SU-DHL-6 (cell line): ENCODE results near the gene DNAH11.

Experiments
- H2AFZ ChIP-seq: fragments of 200-600 bp; sonication (generic); 2 replicates; pipeline ENCODE4 v1.6.1; 2014; ENCODE audit warnings: low read depth, mild to moderate bottlenecking, moderate library complexity, mixed read lengths, antibody characterized with exemption, low read length; ENCODE audit not compliant: severe bottlenecking
- H3F3A ChIP-seq: fragments of 200-600 bp; shearing (Covaris generic); 2 replicates; pipeline ENCODE4 v1.6.0; 2016; ENCODE audit warnings: antibody characterized with exemption, mild to moderate bottlenecking; ENCODE audit not compliant: insufficient read depth
- H3K27ac ChIP-seq: fragments of 200-600 bp; sonication (generic); 2 replicates; pipeline ENCODE4 v1.5.1; 2016; ENCODE audit warnings: low read depth, mild to moderate bottlenecking, low read length, moderate library complexity, mixed read lengths
- H3K27me3 ChIP-seq: fragments of 200-600 bp; sonication (generic), shearing (Covaris generic); 2 replicates; pipeline ENCODE4 v1.6.0; 2014; ENCODE audit warnings: mild to moderate bottlenecking, low read length
- H3K36me3 ChIP-seq: fragments of 200-600 bp; sonication (generic); 2 replicates; pipeline ENCODE4 v1.6.1; 2014; ENCODE audit warnings: mild to moderate bottlenecking, low read length, mixed read lengths
- H3K4me2 ChIP-seq: fragments of 300-600, 200-600 bp; shearing (Covaris generic), sonication (generic); 2 replicates; pipeline ENCODE4 v1.6.0; 2014; ENCODE audit warnings: low read length, low read depth, mild to moderate bottlenecking; ENCODE audit not compliant: poor library complexity, severe bottlenecking
- H3K4me3 ChIP-seq: fragments of 200-600 bp; sonication (generic); 2 replicates; pipeline ENCODE4 v1.5.1; 2014; ENCODE audit warnings: antibody characterized with exemption, low read length, mild to moderate bottlenecking, mixed read lengths; ENCODE audit not compliant: insufficient read depth, poor library complexity, severe bottlenecking
- H3K79me2 ChIP-seq: fragments of 200-600 bp; sonication (generic); 2 replicates; pipeline ENCODE4 v1.6.1; 2014; ENCODE audit warnings: mild to moderate bottlenecking, low read length, moderate library complexity; ENCODE audit not compliant: insufficient read depth
- H3K9ac ChIP-seq: fragments of 200-600 bp; sonication (generic); 2 replicates; pipeline ENCODE4 v1.7.0; 2014; ENCODE audit warnings: mild to moderate bottlenecking, low read length
- H3K9me2 ChIP-seq: fragments of 200-600 bp; sonication (generic); replicated peaks from 2 replicates; pipeline ENCODE4 v1.6.1; 2014; ENCODE audit warnings: low read length; ENCODE audit not compliant: insufficient read depth
- H3K9me3 ChIP-seq: fragments of 200-600 bp; sonication (generic); 2 replicates; pipeline ENCODE4 v1.6.1; 2014; ENCODE audit warnings: low read length, mixed read lengths; ENCODE audit not compliant: insufficient read depth
- H4K20me1 ChIP-seq: fragments of 200-600 bp; sonication (generic); 2 replicates; pipeline ENCODE4 v1.6.1; 2014; ENCODE audit warnings: low read depth, mild to moderate bottlenecking, antibody characterized with exemption, low read length, moderate library complexity, mixed read lengths
- CTCF ChIP-seq: fragments of 200-600 bp; sonication (generic); IDR thresholded peaks from one replicate; pipeline ENCODE4 v1.5.1; 2017; ENCODE audit warnings: antibody characterized with exemption, mild to moderate bottlenecking, low read length, moderate library complexity; ENCODE audit not compliant: insufficient read depth, poor library complexity, severe bottlenecking
- EZH2phosphoT487 ChIP-seq: fragments of 200-600 bp; sonication (generic), shearing (Covaris generic); conservative IDR thresholded peaks from 2 replicates; pipeline ENCODE4 v1.6.1; 2018; ENCODE audit warnings: mild to moderate bottlenecking, antibody characterized with exemption, low read length, moderate library complexity, mixed read lengths

DNAH11 gene

GRCh38 chr7:21767300-21767900 lies 224.6 kb downstream of the DNAH11 start:
- no peaks in the 10 kb centered on the region for H3K27me3 ChIP-seq

GRCh38 chr7:21768279-21768678 lies 225.4 kb downstream of the DNAH11 start:
- Histone ChIP-seq H3K4me3 (no peak overlapping the region), H3K27ac (no peak overlapping the region), H3K27me3 (no peaks in the 10 kb centered on the region), H4K20me1 (no peaks in the 10 kb centered on the region), H3K9ac (no peak overlapping the region), H3F3A (no peaks in the 10 kb centered on the region), H3K36me3 (no peaks in the 10 kb centered on the region), H3K79me2 (no peaks in the 10 kb centered on the region), H2AFZ (no peak overlapping the region), H3K4me2 (no peak overlapping the region), H3K9me2 (no peaks in the 10 kb centered on the region), H3K9me3 (no peaks in the 10 kb centered on the region)
- TF ChIP-seq CTCF (no peak), EZH2phosphoT487 (no peak)

More at GRCh38 chr7:21767300-21767900, 224.6 kb downstream of the DNAH11 start:
- Histone ChIP-seq H3K4me2 (no peak overlapping the region), H3K27ac (no peak overlapping the region), H3K9me2 (no peaks in the 10 kb centered on the region), H3K9me3 (no peaks in the 10 kb centered on the region), H3K9ac (no peak overlapping the region), H3K36me3 (no peaks in the 10 kb centered on the region), H3F3A (no peaks in the 10 kb centered on the region), H2AFZ (no peak overlapping the region), H4K20me1 (no peaks in the 10 kb centered on the region), H3K79me2 (no peaks in the 10 kb centered on the region), H3K4me3 (no peak overlapping the region)
- TF ChIP-seq EZH2phosphoT487 (no peak), CTCF (peak; percentile 34)

DNA sequence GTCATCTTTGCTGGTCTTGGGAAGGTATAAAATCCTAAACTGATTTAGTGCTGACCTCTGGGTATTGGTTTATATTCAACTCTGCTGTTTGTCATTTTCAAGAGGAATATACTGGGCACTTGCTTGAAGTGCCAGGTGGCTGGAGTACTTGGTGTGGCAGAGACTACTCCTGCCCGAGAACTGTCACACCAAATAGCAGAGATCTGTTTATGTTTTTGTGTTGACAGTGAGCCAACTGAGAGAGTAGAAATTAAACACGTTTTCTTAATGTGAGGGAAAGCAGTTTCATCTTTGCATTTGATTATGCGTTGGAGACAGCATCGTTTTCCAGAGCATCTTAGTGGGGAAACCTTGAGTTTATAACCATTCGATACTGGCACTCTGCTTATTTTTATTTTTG lies 228.4 kb downstream of the DNAH11 start:
- Histone ChIP-seq H3K4me2 (no peak overlapping the region), H3K4me3 (no peak overlapping the region), H3K36me3 (no peaks in the 10 kb centered on the region), H4K20me1 (no peaks in the 10 kb centered on the region), H3K79me2 (no peaks in the 10 kb centered on the region), H3K9me2 (no peaks in the 10 kb centered on the region), H3K27me3 (no peaks in the 10 kb centered on the region), H3K9me3 (no peaks in the 10 kb centered on the region), H3F3A (no peaks in the 10 kb centered on the region), H3K9ac (no peak overlapping the region), H3K27ac (no peak overlapping the region), H2AFZ (no peak overlapping the region)
- TF ChIP-seq CTCF = no peak
- TF ChIP-seq EZH2phosphoT487 = no peak
